K562 (cell line): ENCODE measurements around the gene NOD1. TPM values are rescaled to one million over a fixed set of nuclear protein-coding genes. Genes with fewer than 3 reads are reported as not detected.

Experiments used
- ATAC-seq: fragments of 200-7000 bp; cut with Tn5 transposase; 3 replicates; pipeline ENCODE4 v1.9.1; 2020; ENCODE audit warnings: moderate library complexity
- BruUV-seq: library from RNA; stranded (reverse); fragments of 400-500 nt; replicated peaks from 2 replicates; lab custom pipeline; 2021; lab: Mats Ljungman, UMichigan
- CTCF ChIA-PET: fragments of 300-600 bp; formaldehyde crosslinking; extraction: SDS; loops from one replicate; lab custom pipeline; 2021; ENCODE audit warnings: low intra/inter-chr PET ratio; lab: Yijun Ruan, JAX
- POLR2A ChIA-PET: fragments of 300-600, 350-650 bp; sonication (Branson Sonifier 250); formaldehyde crosslinking; extraction: SDS; loops from one replicate; lab custom pipeline; 2021; ENCODE audit warnings: antibody characterized with exemption, inconsistent platforms; lab: Yijun Ruan, JAX
- DNase-seq, 4 experiments: peaks; one replicate each; pipeline versions ENCODE4 v3.0.0 to v3.0.0-alpha.2; 2011 to 2018; ENCODE audit warnings: low spot score in 3 of 4, mixed read lengths in 3 of 4; ENCODE audit errors: extremely low read depth in 1 of 4
- FAIRE-seq: peaks from 2 replicates; lab custom pipeline; 2011; peaks lifted over from hg19 to GRCh38; lab: Jason Lieb, UNC
- H2AFZ ChIP-seq: 2 replicates; pipeline ENCODE4 v1.6.0; 2011; ENCODE audit warnings: low read depth, low read length, control low read depth, inconsistent platforms
- H3K27ac ChIP-seq: fragments of 200-600 bp; 3 replicates; pipeline ENCODE4 v1.8.0; 2011; ENCODE audit warnings: low read depth, mild to moderate bottlenecking, control low read depth, inconsistent platforms, low read length, moderate library complexity, mixed read lengths; ENCODE audit errors: extremely low read depth
- H3K27me3 ChIP-seq, 2 experiments: fragments of 300-600 bp in 1 of 2; 2 replicates in 1 of 2; 3 replicates in 1 of 2; pipeline versions ENCODE4 v1.6.0 to v1.8.0; 2011; ENCODE audit warnings: inconsistent platforms in 2 of 2, low read length in 2 of 2, mild to moderate bottlenecking in 1 of 2, mixed read lengths in 1 of 2, moderate library complexity in 1 of 2; ENCODE audit not compliant: control insufficient read depth in 2 of 2, insufficient read depth in 2 of 2
- H3K36me3 ChIP-seq: fragments of 300-600 bp; 3 replicates; pipeline ENCODE4 v1.8.0; 2011; ENCODE audit warnings: mild to moderate bottlenecking, low read length, inconsistent platforms; ENCODE audit not compliant: control insufficient read depth, insufficient read depth
- H3K4me1 ChIP-seq, 2 experiments: fragments of 200-600 bp in 1 of 2; replicated peaks in 1 of 2; 2 replicates in 1 of 2; 3 replicates in 1 of 2; pipeline versions ENCODE4 v1.5.1 to v1.8.0; 2011; ENCODE audit warnings: inconsistent platforms in 2 of 2, low read length in 2 of 2, mild to moderate bottlenecking in 1 of 2, mixed read lengths in 1 of 2, moderate library complexity in 1 of 2; ENCODE audit not compliant: control insufficient read depth in 2 of 2, insufficient read depth in 2 of 2
- H3K4me2 ChIP-seq: 2 replicates; pipeline ENCODE4 v1.6.1; 2011; ENCODE audit warnings: low read length, control low read depth, inconsistent platforms, mixed read lengths; ENCODE audit not compliant: insufficient read depth
- H3K4me3 ChIP-seq: fragments of 200-600 bp; sonication (generic), shearing (Covaris generic); 2 replicates; pipeline ENCODE4 v1.5.1; 2016; ENCODE audit warnings: control low read depth, inconsistent platforms
- H3K79me2 ChIP-seq: fragments of 200-600 bp; 3 replicates; pipeline ENCODE4 v1.8.0; 2011; ENCODE audit warnings: low read length, inconsistent platforms; ENCODE audit not compliant: control insufficient read depth, insufficient read depth
- H3K9ac ChIP-seq, 2 experiments: 2 replicates each; pipeline versions ENCODE4 v1.6.0 to v1.6.1; 2011; ENCODE audit warnings: low read depth in 2 of 2, low read length in 2 of 2, control low read depth in 1 of 2, inconsistent platforms in 1 of 2, mild to moderate bottlenecking in 1 of 2, mixed read lengths in 1 of 2; ENCODE audit not compliant: insufficient read depth in 1 of 2
- H3K9me1 ChIP-seq: one replicate; pipeline ENCODE4 v1.6.0; 2011; ENCODE audit warnings: inconsistent platforms, mild to moderate bottlenecking, low read length, moderate library complexity; ENCODE audit not compliant: control insufficient read depth, insufficient read depth
- H3K9me3 ChIP-seq: replicated peaks from 2 replicates; pipeline ENCODE4 v1.5.1; 2011; ENCODE audit warnings: low read depth, low read length, inconsistent platforms; ENCODE audit not compliant: control insufficient read depth, insufficient read depth
- H4K20me1 ChIP-seq: replicated peaks from 2 replicates; pipeline ENCODE4 v1.6.1; 2011; ENCODE audit warnings: low read length, inconsistent platforms, mixed read lengths; ENCODE audit not compliant: control insufficient read depth, insufficient read depth
- ATF7 ChIP-seq: fragments of 450-650 bp; IDR thresholded peaks from 2 replicates; pipeline ENCODE4 v1.7.1; 2014; ENCODE audit warnings: mild to moderate bottlenecking, moderate library complexity
- FOXK1 ChIP-seq: sonication (generic); formaldehyde crosslinking; IDR thresholded peaks from 2 replicates; pipeline ENCODE4 v1.8.0; 2022; ENCODE audit warnings: missing genetic modification reagents, mild to moderate bottlenecking, borderline replicate concordance
- GTF2F1 ChIP-seq: IDR thresholded peaks from 2 replicates; pipeline ENCODE4 v1.6.1; 2011; ENCODE audit warnings: low read depth, low read length, improper control_type of control experiment
- NCOR1 ChIP-seq: fragments of 450-650 bp; IDR thresholded peaks from 2 replicates; pipeline ENCODE4 v1.6.1; 2016; ENCODE audit warnings: mild to moderate bottlenecking, moderate library complexity
- RBBP5 ChIP-seq: fragments of 200-600 bp; sonication (generic); IDR thresholded peaks from 2 replicates; pipeline ENCODE4 v1.6.1; 2012; ENCODE audit warnings: borderline replicate concordance, mild to moderate bottlenecking, low read length, control low read depth, inconsistent platforms; ENCODE audit not compliant: insufficient read depth, poor library complexity, severe bottlenecking
- TCF3 ChIP-seq: sonication (generic); formaldehyde crosslinking; IDR thresholded peaks from 2 replicates; pipeline ENCODE4 v1.4.0; 2020; ENCODE audit warnings: mild to moderate bottlenecking, missing genetic modification reagents
- TCF7L2 ChIP-seq: fragments of 150-350 bp; IDR thresholded peaks from 2 replicates; pipeline ENCODE4 v1.6.1; 2016; ENCODE audit warnings: low read depth, mild to moderate bottlenecking, low read length, moderate library complexity
- TEAD2 ChIP-seq: fragments of 450-650 bp; IDR thresholded peaks from 2 replicates; pipeline ENCODE4 v1.6.1; 2016; ENCODE audit warnings: missing genetic modification characterization, control low read depth, missing compliant biosample characterization
- TRIM24 ChIP-seq, 2 experiments: fragments of 450-650 bp; IDR thresholded peaks; 2 replicates each; pipeline ENCODE4 v1.6.1; 2016
- ZNF778 ChIP-seq: fragments of 450-650 bp; formaldehyde crosslinking; IDR thresholded peaks from 2 replicates; pipeline ENCODE4 v1.4.0; 2020; ENCODE audit warnings: mild to moderate bottlenecking, moderate library complexity
- WGBS: fragments of 100-300 bp; shearing (Covaris generic); methylation state at CpG from one replicate; pipeline ENCODE4 v1.1.6; 2016; ENCODE audit warnings: low coverage, mixed read lengths; ENCODE audit not compliant: insufficient coverage; ENCODE audit errors: missing lambda C conversion rate; 5-methylcytosine and 5-hydroxymethylcytosine counted together
- in situ Hi-C: fragments of 300-500 bp; cut with MboI; formaldehyde crosslinking; loops from 4 replicates; pipeline ENCODE4 v1.15.0; 2018; ENCODE audit warnings: inconsistent platforms, mixed read lengths
- intact Hi-C: fragments of 100-400 bp; cut with micrococcal nuclease; formaldehyde crosslinking; loops from 2 replicates; pipeline ENCODE4 v1.14.2; 2022
- polyA plus RNA-seq, 8 experiments: library from polyadenylated mRNA; depleted of rRNA in 4 of 8; stranded (reverse) in 5 of 8; unstranded in 3 of 8; fragments of >200 nt; fragmentation: Nextera tagmentation in 2 of 8; fragmentation: Illumina TruSeq in 1 of 8; extraction: Ambion mirVana in 2 of 8; extraction: Trizol in 1 of 8; gene quantifications; 2 replicates each; pipeline versions ENCODE4 v1.2.1 to v1.2.3, GENCODE V29; 2011 to 2014; ENCODE audit warnings: inconsistent platforms in 1 of 8, missing spikeins in 1 of 8
- total RNA-seq, 7 experiments: library from RNA; depleted of rRNA in 6 of 7; stranded (reverse); fragments of >200 nt in 6 of 7; fragmentation: Illumina TruSeq in 2 of 7; extraction: Trizol in 2 of 7; gene quantifications; 2 replicates each; pipeline versions ENCODE4 v1.2.1 to v1.2.3, GENCODE V29; 2011 to 2021; ENCODE audit warnings: low replicate concordance in 1 of 7
- TF ChIP-seq, protein P1 (sequence below), 2 experiments: fragments of 250-450 bp in 1 of 2; fragments of 450-650 bp in 1 of 2; sonication (Bioruptor Pico) in 1 of 2; IDR thresholded peaks; 2 replicates each; pipeline versions ENCODE4 v1.6.1 to v1.8.0; 2016 to 2021; ENCODE audit warnings: mild to moderate bottlenecking in 2 of 2, moderate library complexity in 2 of 2, missing compliant biosample characterization in 1 of 2, missing genetic modification characterization in 1 of 2
- TF ChIP-seq, protein P2 (sequence below): conservative IDR thresholded peaks from 2 replicates; pipeline ENCODE4 v1.6.1; 2011; ENCODE audit warnings: low read depth, mild to moderate bottlenecking, low read length; ENCODE audit not compliant: control insufficient read depth
- TF ChIP-seq, protein P3 (sequence below): fragments of 250-450 bp; sonication (Bioruptor Pico); IDR thresholded peaks from 2 replicates; pipeline ENCODE4 v1.9.0; 2021; ENCODE audit warnings: mild to moderate bottlenecking, inconsistent platforms
- TF ChIP-seq, protein P4 (sequence below): IDR thresholded peaks from 2 replicates; pipeline ENCODE4 v1.6.1; 2014; ENCODE audit warnings: antibody characterized with exemption
- TF ChIP-seq, protein P5 (sequence below): fragments of 250-450 bp; sonication (Bioruptor Pico); IDR thresholded peaks from 2 replicates; pipeline ENCODE4 v1.6.1; 2021; ENCODE audit warnings: mild to moderate bottlenecking
- TF ChIP-seq, protein P6 (sequence below): sonication (generic); formaldehyde crosslinking; IDR thresholded peaks from 2 replicates; pipeline ENCODE4 v1.8.0; 2022; ENCODE audit warnings: missing genetic modification reagents, mild to moderate bottlenecking, moderate library complexity, borderline replicate concordance

The NOD1 gene
- total and polyA plus RNA-seq, 9 of the 15 experiments (the other 6 are each of a cell fraction or from before 2014, with no cell fraction given), result 0.34 to 7.1 (median 4.7) TPM

DNA sequence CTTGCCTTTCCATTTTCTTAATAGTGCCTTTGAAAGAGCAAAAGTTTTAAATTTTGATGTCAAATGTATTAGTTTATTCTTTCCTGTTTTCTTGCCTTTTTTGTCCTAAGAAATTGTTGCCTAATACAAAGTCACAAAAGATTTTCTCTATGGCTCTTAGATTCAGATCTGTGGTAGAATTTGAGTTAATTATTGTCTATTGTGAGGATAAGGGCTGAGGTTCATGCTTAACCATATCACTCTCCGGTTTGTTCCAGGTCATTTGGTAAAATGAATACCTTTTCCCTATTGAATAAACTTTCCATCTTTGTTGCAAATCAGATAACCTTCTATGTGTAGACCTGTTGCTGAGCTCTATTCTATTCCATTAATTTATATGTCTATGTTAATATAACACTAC, 96.0 kb downstream of the NOD1 start:
- H3K36me3 ChIP-seq, result no peaks in the 10 kb centered on the region
- no peak overlapping the region for H2AFZ ChIP-seq
- in situ Hi-C loops, result no loop called here
- no peaks in the 10 kb centered on the region for H3K79me2 ChIP-seq
- no peak overlapping the region for H3K4me2 ChIP-seq
- ChIA-PET POLR2A (no interaction called here), CTCF (interaction anchor here (0.9 kb wide), 1 partner anchor 27 kb away, joined by 3 read pairs; no protein-coding TSS in a partner anchor)
- H3K4me3 ChIP-seq, result no peak overlapping the region
- no peaks in the 10 kb centered on the region for H4K20me1 ChIP-seq
- H3K9ac ChIP-seq, result no peak overlapping the region
- FAIRE-seq (no peak), DNase-seq (no peak), ATAC-seq (no peak)
- BruUV-seq, result no TSS peak
- no peaks in the 10 kb centered on the region for H3K9me1 ChIP-seq
- intact Hi-C loops, result no loop called here
- 64% methylated on average over 1 of the region's 1 CpG for WGBS
- H3K27ac ChIP-seq, result no peak overlapping the region
- no peaks in the 10 kb centered on the region for H3K9me3 ChIP-seq
- H3K27me3 ChIP-seq, result no peaks in the 10 kb centered on the region
- H3K4me1 ChIP-seq, result no peaks in the 10 kb centered on the region
- TF ChIP-seq FOXK1 (CRISPR knock-in tag), result no peak
- TF ChIP-seq ATF7, result no peak
- TF ChIP-seq, protein P1, sequence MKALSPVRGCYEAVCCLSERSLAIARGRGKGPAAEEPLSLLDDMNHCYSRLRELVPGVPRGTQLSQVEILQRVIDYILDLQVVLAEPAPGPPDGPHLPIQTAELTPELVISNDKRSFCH (CRISPR knock-in tag; IDR thresholded peaks at IDR 0.05), result no peak
- TF ChIP-seq, protein P1 (tag; IDR thresholded peaks at IDR 0.05), result no peak
- no peak for TF ChIP-seq NCOR1
- no peak for TF ChIP-seq GTF2F1
- no peak for TF ChIP-seq TCF7L2
- no peak for TF ChIP-seq TCF3
- TF ChIP-seq, protein P2, sequence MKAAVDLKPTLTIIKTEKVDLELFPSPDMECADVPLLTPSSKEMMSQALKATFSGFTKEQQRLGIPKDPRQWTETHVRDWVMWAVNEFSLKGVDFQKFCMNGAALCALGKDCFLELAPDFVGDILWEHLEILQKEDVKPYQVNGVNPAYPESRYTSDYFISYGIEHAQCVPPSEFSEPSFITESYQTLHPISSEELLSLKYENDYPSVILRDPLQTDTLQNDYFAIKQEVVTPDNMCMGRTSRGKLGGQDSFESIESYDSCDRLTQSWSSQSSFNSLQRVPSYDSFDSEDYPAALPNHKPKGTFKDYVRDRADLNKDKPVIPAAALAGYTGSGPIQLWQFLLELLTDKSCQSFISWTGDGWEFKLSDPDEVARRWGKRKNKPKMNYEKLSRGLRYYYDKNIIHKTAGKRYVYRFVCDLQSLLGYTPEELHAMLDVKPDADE, result no peak
- TF ChIP-seq, protein P3, sequence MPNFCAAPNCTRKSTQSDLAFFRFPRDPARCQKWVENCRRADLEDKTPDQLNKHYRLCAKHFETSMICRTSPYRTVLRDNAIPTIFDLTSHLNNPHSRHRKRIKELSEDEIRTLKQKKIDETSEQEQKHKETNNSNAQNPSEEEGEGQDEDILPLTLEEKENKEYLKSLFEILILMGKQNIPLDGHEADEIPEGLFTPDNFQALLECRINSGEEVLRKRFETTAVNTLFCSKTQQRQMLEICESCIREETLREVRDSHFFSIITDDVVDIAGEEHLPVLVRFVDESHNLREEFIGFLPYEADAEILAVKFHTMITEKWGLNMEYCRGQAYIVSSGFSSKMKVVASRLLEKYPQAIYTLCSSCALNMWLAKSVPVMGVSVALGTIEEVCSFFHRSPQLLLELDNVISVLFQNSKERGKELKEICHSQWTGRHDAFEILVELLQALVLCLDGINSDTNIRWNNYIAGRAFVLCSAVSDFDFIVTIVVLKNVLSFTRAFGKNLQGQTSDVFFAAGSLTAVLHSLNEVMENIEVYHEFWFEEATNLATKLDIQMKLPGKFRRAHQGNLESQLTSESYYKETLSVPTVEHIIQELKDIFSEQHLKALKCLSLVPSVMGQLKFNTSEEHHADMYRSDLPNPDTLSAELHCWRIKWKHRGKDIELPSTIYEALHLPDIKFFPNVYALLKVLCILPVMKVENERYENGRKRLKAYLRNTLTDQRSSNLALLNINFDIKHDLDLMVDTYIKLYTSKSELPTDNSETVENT (CRISPR knock-in tag), result no peak
- TF ChIP-seq TRIM24 (IDR thresholded peaks at IDR 0.05), result no peak
- no peak for TF ChIP-seq TEAD2 (tag)
- TF ChIP-seq, protein P4, sequence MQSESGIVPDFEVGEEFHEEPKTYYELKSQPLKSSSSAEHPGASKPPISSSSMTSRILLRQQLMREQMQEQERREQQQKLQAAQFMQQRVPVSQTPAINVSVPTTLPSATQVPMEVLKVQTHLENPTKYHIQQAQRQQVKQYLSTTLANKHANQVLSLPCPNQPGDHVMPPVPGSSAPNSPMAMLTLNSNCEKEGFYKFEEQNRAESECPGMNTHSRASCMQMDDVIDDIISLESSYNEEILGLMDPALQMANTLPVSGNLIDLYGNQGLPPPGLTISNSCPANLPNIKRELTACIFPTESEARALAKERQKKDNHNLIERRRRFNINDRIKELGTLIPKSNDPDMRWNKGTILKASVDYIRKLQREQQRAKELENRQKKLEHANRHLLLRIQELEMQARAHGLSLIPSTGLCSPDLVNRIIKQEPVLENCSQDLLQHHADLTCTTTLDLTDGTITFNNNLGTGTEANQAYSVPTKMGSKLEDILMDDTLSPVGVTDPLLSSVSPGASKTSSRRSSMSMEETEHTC, result no peak
- TF ChIP-seq, protein P5, sequence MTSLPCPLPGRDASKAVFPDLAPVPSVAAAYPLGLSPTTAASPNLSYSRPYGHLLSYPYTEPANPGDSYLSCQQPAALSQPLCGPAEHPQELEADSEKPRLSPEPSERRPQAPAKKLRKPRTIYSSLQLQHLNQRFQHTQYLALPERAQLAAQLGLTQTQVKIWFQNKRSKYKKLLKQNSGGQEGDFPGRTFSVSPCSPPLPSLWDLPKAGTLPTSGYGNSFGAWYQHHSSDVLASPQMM, result no peak
- TF ChIP-seq RBBP5, result no peak
- no peak for TF ChIP-seq ZNF778 (CRISPR knock-in tag)
- TF ChIP-seq, protein P6, sequence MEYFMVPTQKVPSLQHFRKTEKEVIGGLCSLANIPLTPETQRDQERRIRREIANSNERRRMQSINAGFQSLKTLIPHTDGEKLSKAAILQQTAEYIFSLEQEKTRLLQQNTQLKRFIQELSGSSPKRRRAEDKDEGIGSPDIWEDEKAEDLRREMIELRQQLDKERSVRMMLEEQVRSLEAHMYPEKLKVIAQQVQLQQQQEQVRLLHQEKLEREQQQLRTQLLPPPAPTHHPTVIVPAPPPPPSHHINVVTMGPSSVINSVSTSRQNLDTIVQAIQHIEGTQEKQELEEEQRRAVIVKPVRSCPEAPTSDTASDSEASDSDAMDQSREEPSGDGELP (CRISPR knock-in tag), result no peak
